ENCODE measurements around the gene FAXDC2.

The FAXDC2 gene

GRCh38 chr5:154850255-154851062 is at the start of gene FAXDC2:
FAXDC2 (minus strand) TSS chr5:154850603; CDS start chr5:154838178, 12,425 bp downstream.
- DNase-seq (ENCODE audit: low read depth in 2 of 3, low spot score in 2 of 3): no peak

GRCh38 chr5:154900066-154900465 is 49.7 kb upstream of the FAXDC2 start:
- no peak for DNase-seq (ENCODE audit: low read depth in 2 of 3, low spot score in 2 of 3)

GRCh38 chr5:154899151-154899816 is 48.9 kb upstream of the FAXDC2 start:
- DNase-seq (ENCODE audit: low read depth in 2 of 3, low spot score in 2 of 3): no peak

- DNase-seq (ENCODE audit: low read depth in 2 of 3, low spot score in 2 of 3): no peak
These were observed 47.8 kb upstream of the FAXDC2 start for GRCh38 chr5:154898210-154898609.

GRCh38 chr5:154896562-154897165 is 46.3 kb upstream of the FAXDC2 start:
- DNase-seq (ENCODE audit: low read depth in 2 of 3, low spot score in 2 of 3): no peak

- no peak for DNase-seq (ENCODE audit: low read depth in 2 of 3, low spot score in 2 of 3)
These were observed 45.5 kb upstream of the FAXDC2 start for GRCh38 chr5:154895606-154896561.

- DNase-seq (ENCODE audit: low read depth in 2 of 3, low spot score in 2 of 3): no peak
These were observed 43.0 kb upstream of the FAXDC2 start for GRCh38 chr5:154893381-154893780.

GRCh38 chr5:154892369-154892771 is 42.0 kb upstream of the FAXDC2 start:
- DNase-seq (ENCODE audit: low read depth in 2 of 3, low spot score in 2 of 3): no peak

GRCh38 chr5:154885439-154885838 is 35.0 kb upstream of the FAXDC2 start:
- no peak for DNase-seq (ENCODE audit: low read depth in 2 of 3, low spot score in 2 of 3)

- DNase-seq (ENCODE audit: low read depth in 2 of 3, low spot score in 2 of 3): no peak
These were observed 34.0 kb upstream of the FAXDC2 start for GRCh38 chr5:154884424-154884823.

GRCh38 chr5:154881986-154882385 is 31.6 kb upstream of the FAXDC2 start:
- no peak for DNase-seq (ENCODE audit: low read depth in 2 of 3, low spot score in 2 of 3)

GRCh38 chr5:154878642-154879335 is 28.4 kb upstream of the FAXDC2 start:
- no peak for DNase-seq (ENCODE audit: low read depth in 2 of 3, low spot score in 2 of 3)

- DNase-seq (ENCODE audit: low read depth in 2 of 3, low spot score in 2 of 3): no peak
These were observed 23.5 kb upstream of the FAXDC2 start for GRCh38 chr5:154873791-154874331.

GRCh38 chr5:154871734-154872133 is 21.3 kb upstream of the FAXDC2 start:
- no peak for DNase-seq (ENCODE audit: low read depth in 2 of 3, low spot score in 2 of 3)

- no peak for DNase-seq (ENCODE audit: low read depth in 2 of 3, low spot score in 2 of 3)
These were observed 18.3 kb upstream of the FAXDC2 start for GRCh38 chr5:154868702-154869101.

GRCh38 chr5:154866841-154867240 is 16.4 kb upstream of the FAXDC2 start:
- DNase-seq (ENCODE audit: low read depth in 2 of 3, low spot score in 2 of 3): no peak

GRCh38 chr5:154865466-154866184 is 15.2 kb upstream of the FAXDC2 start:
- no peak for DNase-seq (ENCODE audit: low read depth in 2 of 3, low spot score in 2 of 3)

GRCh38 chr5:154863291-154864080 is 13.1 kb upstream of the FAXDC2 start:
- no peak for DNase-seq (ENCODE audit: low read depth in 2 of 3, low spot score in 2 of 3)

- DNase-seq (ENCODE audit: low read depth in 2 of 3, low spot score in 2 of 3): no peak
These were observed 12.4 kb upstream of the FAXDC2 start for GRCh38 chr5:154862766-154863165.
